ENCODE measurements around the gene PSMD11. TPM values are rescaled to one million over a fixed set of nuclear protein-coding genes. Genes with fewer than 3 reads are reported as not detected.
A peak's percentile ranks its signal among the peaks of the same experiment; 100 is the strongest.

Gene PSMD11
- total RNA-seq, 1 experiment from 2014 or later = 169 TPM

DNA sequence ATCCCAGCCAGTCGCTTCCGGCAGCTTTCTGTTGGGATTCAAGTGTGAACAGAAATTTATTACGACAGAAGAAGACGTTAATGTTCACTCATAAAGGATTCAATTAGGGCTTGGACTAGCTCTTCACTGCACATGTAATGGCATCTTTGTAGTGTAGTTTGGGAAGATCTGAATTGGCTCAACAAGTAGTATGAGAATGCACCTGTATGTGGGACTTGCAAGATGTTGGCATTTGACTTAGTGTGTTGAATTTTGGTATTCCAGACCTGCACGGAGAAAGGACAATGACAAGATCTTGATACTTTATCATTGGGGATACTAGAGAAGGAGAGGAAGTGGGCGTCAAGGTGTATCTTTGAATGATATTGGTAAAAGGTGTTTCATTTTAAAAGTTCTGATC lies 1.2 kb downstream of the PSMD11 start:
- peaks cover 20 to 23% of the 10 kb centered on the region in 2 experiments for H3K4me1 Mint-ChIP-seq
- H2AFZ ChIP-seq (ENCODE audit: low read length) = no peak overlapping the region
- no peak overlapping the region for H4K8ac ChIP-seq (replicated peaks; ENCODE audit: insufficient read length, low read depth, low read length)
- H3K4me2 ChIP-seq (ENCODE audit: insufficient read depth, insufficient read length, low read length) = peak overlapping the region; percentile 97
- WGBS (ENCODE audit: extremely low coverage, insufficient read length, low lambda C conversion rate) = no CpG with 5 or more reads among the region's 6 CpGs
- H4K5ac ChIP-seq (ENCODE audit: insufficient read length, low read depth, low read length) = no peak overlapping the region
- H3K4me1 ChIP-seq (ENCODE audit: insufficient read depth, low read length) = no peaks in the 10 kb centered on the region
- H4K20me1 ChIP-seq (ENCODE audit: control insufficient read depth, insufficient read depth, insufficient read length) = no peaks in the 10 kb centered on the region
- peaks cover 21 to 38% (median 36%) of the 10 kb centered on the region in 3 experiments for H3K36me3 Mint-ChIP-seq (ENCODE audit: insufficient read depth in 1 of 3, low read depth in 3 of 3)
- no peak overlapping the region for H4K91ac ChIP-seq (ENCODE audit: insufficient read length, low read depth, low read length)
- H2AK5ac ChIP-seq (ENCODE audit: insufficient read length, low read length) = no peak overlapping the region
- H3K4me3 Mint-ChIP-seq = peak overlapping the region; percentile 94 to 95
- H3K56ac ChIP-seq (ENCODE audit: insufficient read length, low read depth, low read length) = no peak overlapping the region
- H3K9me3 Mint-ChIP-seq = peaks cover 8 to 16% of the 10 kb centered on the region in 2 experiments; a peak in 4 of 5 replicates
- H3K79me1 ChIP-seq (ENCODE audit: insufficient read depth, low read depth, low read length, poor library complexity, severe bottlenecking) = no peaks in the 10 kb centered on the region
- no peak overlapping the region for H3K23ac ChIP-seq (ENCODE audit: insufficient read length, low read depth, low read length)
- no peak overlapping the region for H2BK5ac ChIP-seq (ENCODE audit: insufficient read length, low read length)
- H3K9ac ChIP-seq (ENCODE audit: extremely low read depth, insufficient read length, low read length) = peak overlapping the region; percentile 95
- no peak overlapping the region for H2BK15ac ChIP-seq (ENCODE audit: low read depth, low read length)
- H3K14ac ChIP-seq (ENCODE audit: insufficient read depth, low read length) = no peak overlapping the region
- H3K27me3 Mint-ChIP-seq (ENCODE audit: low read depth) = peaks cover 30% of the 10 kb centered on the region
- peak overlapping the region in 1 of 3 experiments; percentile 12; a peak in 2 of 7 replicates for H3K27ac Mint-ChIP-seq
- no peak for DNase-seq
- no peaks in the 10 kb centered on the region for H3K9me3 ChIP-seq (ENCODE audit: control insufficient read depth, low read depth, low read length)
- H2BK12ac ChIP-seq (ENCODE audit: insufficient read length, low read depth, low read length) = no peak overlapping the region
- H3T11ph ChIP-seq (ENCODE audit: low read length) = no peak overlapping the region
- H3K79me2 ChIP-seq (ENCODE audit: insufficient read depth, low read length) = peaks cover 22% of the 10 kb centered on the region
- H3K27me3 ChIP-seq (ENCODE audit: insufficient read depth, low read length) = no peaks in the 10 kb centered on the region; the same call in 1 of the 2 replicates
- peaks cover 16% of the 10 kb centered on the region for H3K23me2 ChIP-seq (ENCODE audit: insufficient read length, low read depth, low read length, poor library complexity, severe bottlenecking)
- no peak overlapping the region for H2BK20ac ChIP-seq (ENCODE audit: low read depth, low read length, poor library complexity, severe bottlenecking)
- no peak overlapping the region for H3K27ac ChIP-seq (ENCODE audit: insufficient read length, low read depth, low read length)
- no peak overlapping the region for H3K18ac ChIP-seq (ENCODE audit: insufficient read length, low read depth, low read length)
- no peak overlapping the region for H2BK120ac ChIP-seq (ENCODE audit: low read depth, low read length, poor library complexity, severe bottlenecking)
- no peak overlapping the region for H3K4ac ChIP-seq (ENCODE audit: low read depth, low read length)
- TF ChIP-seq, protein P1, sequence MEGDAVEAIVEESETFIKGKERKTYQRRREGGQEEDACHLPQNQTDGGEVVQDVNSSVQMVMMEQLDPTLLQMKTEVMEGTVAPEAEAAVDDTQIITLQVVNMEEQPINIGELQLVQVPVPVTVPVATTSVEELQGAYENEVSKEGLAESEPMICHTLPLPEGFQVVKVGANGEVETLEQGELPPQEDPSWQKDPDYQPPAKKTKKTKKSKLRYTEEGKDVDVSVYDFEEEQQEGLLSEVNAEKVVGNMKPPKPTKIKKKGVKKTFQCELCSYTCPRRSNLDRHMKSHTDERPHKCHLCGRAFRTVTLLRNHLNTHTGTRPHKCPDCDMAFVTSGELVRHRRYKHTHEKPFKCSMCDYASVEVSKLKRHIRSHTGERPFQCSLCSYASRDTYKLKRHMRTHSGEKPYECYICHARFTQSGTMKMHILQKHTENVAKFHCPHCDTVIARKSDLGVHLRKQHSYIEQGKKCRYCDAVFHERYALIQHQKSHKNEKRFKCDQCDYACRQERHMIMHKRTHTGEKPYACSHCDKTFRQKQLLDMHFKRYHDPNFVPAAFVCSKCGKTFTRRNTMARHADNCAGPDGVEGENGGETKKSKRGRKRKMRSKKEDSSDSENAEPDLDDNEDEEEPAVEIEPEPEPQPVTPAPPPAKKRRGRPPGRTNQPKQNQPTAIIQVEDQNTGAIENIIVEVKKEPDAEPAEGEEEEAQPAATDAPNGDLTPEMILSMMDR (conservative IDR thresholded peaks at IDR 0.05) = no peak
